ENCODE measurements around the gene DAAM2. TPM values are rescaled to one million over a fixed set of nuclear protein-coding genes. Genes with fewer than 3 reads are reported as not detected.

Gene DAAM2
- polyA plus RNA-seq, 1 donor (not counting 4 experiments of a cell fraction or from before 2014, with no cell fraction given) = not detected

- Histone ChIP-seq H3K9ac (ENCODE audit: control insufficient read depth, extremely low read depth, insufficient read depth, low read length) (no peak overlapping the region), H3K79me2 (ENCODE audit: control insufficient read depth, insufficient read depth, low read length) (no peaks in the 10 kb centered on the region), H3K4me1 (ENCODE audit: control insufficient read depth, extremely low read depth, insufficient read depth, low read length) (no peaks in the 10 kb centered on the region), H4K20me1 (ENCODE audit: control insufficient read depth, extremely low read depth, insufficient read depth, low read length) (no peaks in the 10 kb centered on the region), H3K9me3 (ENCODE audit: control insufficient read depth, low read depth, low read length) (no peaks in the 10 kb centered on the region), H3K27me3 (ENCODE audit: control insufficient read depth, extremely low read depth, insufficient read depth, low read length) (no peaks in the 10 kb centered on the region), H3K4me2 (ENCODE audit: control insufficient read depth, extremely low read depth, insufficient read depth, low read depth, low read length) (no peak overlapping the region), H2AFZ (ENCODE audit: control insufficient read depth, low read length) (no peak overlapping the region), H3K9me1 (ENCODE audit: control insufficient read depth, extremely low read depth, insufficient read depth, low read length) (no peaks in the 10 kb centered on the region), H3K4me3 (ENCODE audit: control insufficient read depth in 2 of 3, extremely low read depth in 1 of 3, insufficient read depth in 2 of 3, low read depth in 1 of 3, low read length in 3 of 3) (no peak overlapping the region), H3K27ac (ENCODE audit: control insufficient read depth, insufficient read depth, low read length) (no peak overlapping the region), H3K36me3 (ENCODE audit: control insufficient read depth in 2 of 2, extremely low read depth in 1 of 2, insufficient read depth in 2 of 2, low read length in 2 of 2) (no peaks in the 10 kb centered on the region)
- dilution Hi-C loops (cut with MboI; ENCODE audit: extremely low pct_ligation_motif_present, low sequenced_read_pairs) = no loop called here
- TF ChIP-seq CTCF (optimal IDR thresholded peaks at IDR 0.05 in 1 of 3, IDR thresholded peaks at IDR 0.05 in 1 of 3, conservative IDR thresholded peaks at IDR 0.05 in 1 of 3; ENCODE audit: extremely low read depth in 1 of 3, insufficient read depth in 2 of 3, low read length in 3 of 3) = no peak
- TF ChIP-seq EZH2 (IDR thresholded peaks at IDR 0.05; ENCODE audit: low read length) = no peak
- DNase-seq (ENCODE audit: low read depth, low spot score) (no peak), FAIRE-seq (no peak)
Observed at GRCh38 chr6:39906318-39906761, 114.2 kb downstream of the DAAM2 start.

- no peaks in the 10 kb centered on the region for H3K36me3 ChIP-seq (ENCODE audit: control insufficient read depth in 2 of 2, extremely low read depth in 1 of 2, insufficient read depth in 2 of 2, low read length in 2 of 2)
- no peak overlapping the region for H3K4me3 ChIP-seq (ENCODE audit: control insufficient read depth in 2 of 3, extremely low read depth in 1 of 3, insufficient read depth in 2 of 3, low read depth in 1 of 3, low read length in 3 of 3)
- no peak overlapping the region for H3K27ac ChIP-seq (ENCODE audit: control insufficient read depth, insufficient read depth, low read length)
- no peak for TF ChIP-seq EZH2 (IDR thresholded peaks at IDR 0.05; ENCODE audit: low read length)
- no peak for TF ChIP-seq CTCF (optimal IDR thresholded peaks at IDR 0.05 in 1 of 3, IDR thresholded peaks at IDR 0.05 in 1 of 3, conservative IDR thresholded peaks at IDR 0.05 in 1 of 3; ENCODE audit: extremely low read depth in 1 of 3, insufficient read depth in 2 of 3, low read length in 3 of 3)
- no peaks in the 10 kb centered on the region for H3K27me3 ChIP-seq (ENCODE audit: control insufficient read depth, extremely low read depth, insufficient read depth, low read length)
- H3K4me1 ChIP-seq (ENCODE audit: control insufficient read depth, extremely low read depth, insufficient read depth, low read length) = no peaks in the 10 kb centered on the region
- FAIRE-seq (no peak), DNase-seq (ENCODE audit: low read depth, low spot score) (no peak)
- H3K9ac ChIP-seq (ENCODE audit: control insufficient read depth, extremely low read depth, insufficient read depth, low read length) = no peak overlapping the region
- H2AFZ ChIP-seq (ENCODE audit: control insufficient read depth, low read length) = no peak overlapping the region
- dilution Hi-C loops (cut with MboI; ENCODE audit: extremely low pct_ligation_motif_present, low sequenced_read_pairs) = no loop called here
- H4K20me1 ChIP-seq (ENCODE audit: control insufficient read depth, extremely low read depth, insufficient read depth, low read length) = no peaks in the 10 kb centered on the region
- no peaks in the 10 kb centered on the region for H3K9me3 ChIP-seq (ENCODE audit: control insufficient read depth, low read depth, low read length)
- no peak overlapping the region for H3K4me2 ChIP-seq (ENCODE audit: control insufficient read depth, extremely low read depth, insufficient read depth, low read depth, low read length)
- H3K9me1 ChIP-seq (ENCODE audit: control insufficient read depth, extremely low read depth, insufficient read depth, low read length) = no peaks in the 10 kb centered on the region
- no peaks in the 10 kb centered on the region for H3K79me2 ChIP-seq (ENCODE audit: control insufficient read depth, insufficient read depth, low read length)
Observed at GRCh38 chr6:39907871-39908575, 115.8 kb downstream of the DAAM2 start.
